ENCODE results near the gene OR2S2. TPM values are rescaled to one million over a fixed set of nuclear protein-coding genes. Genes with fewer than 3 reads are reported as not detected.
A peak's percentile ranks its signal among the peaks of the same experiment; 100 is the strongest.

OR2S2 gene
- total and polyA plus RNA-seq, 7 donors, result not detected

- Histone ChIP-seq H3K36me3 (no peaks in the 10 kb centered on the region), H3K4me1 (peaks cover 0 to 7% (median 1%) of the 10 kb centered on the region in 4 donors), H3K27ac (no peak overlapping the region), H3K9me3 (no peaks in the 10 kb centered on the region), H3K4me3 (no peak overlapping the region), H3K27me3 (no peaks in the 10 kb centered on the region)
- WGBS, 2 donors, result 95% methylated on average over 3 of the region's 3 CpGs
- TF ChIP-seq POLR2A (IDR thresholded peaks at IDR 0.05) (no peak), EP300 (IDR thresholded peaks at IDR 0.05) (no peak), POLR2AphosphoS5 (IDR thresholded peaks at IDR 0.05) (no peak)
- TF ChIP-seq, protein P1, sequence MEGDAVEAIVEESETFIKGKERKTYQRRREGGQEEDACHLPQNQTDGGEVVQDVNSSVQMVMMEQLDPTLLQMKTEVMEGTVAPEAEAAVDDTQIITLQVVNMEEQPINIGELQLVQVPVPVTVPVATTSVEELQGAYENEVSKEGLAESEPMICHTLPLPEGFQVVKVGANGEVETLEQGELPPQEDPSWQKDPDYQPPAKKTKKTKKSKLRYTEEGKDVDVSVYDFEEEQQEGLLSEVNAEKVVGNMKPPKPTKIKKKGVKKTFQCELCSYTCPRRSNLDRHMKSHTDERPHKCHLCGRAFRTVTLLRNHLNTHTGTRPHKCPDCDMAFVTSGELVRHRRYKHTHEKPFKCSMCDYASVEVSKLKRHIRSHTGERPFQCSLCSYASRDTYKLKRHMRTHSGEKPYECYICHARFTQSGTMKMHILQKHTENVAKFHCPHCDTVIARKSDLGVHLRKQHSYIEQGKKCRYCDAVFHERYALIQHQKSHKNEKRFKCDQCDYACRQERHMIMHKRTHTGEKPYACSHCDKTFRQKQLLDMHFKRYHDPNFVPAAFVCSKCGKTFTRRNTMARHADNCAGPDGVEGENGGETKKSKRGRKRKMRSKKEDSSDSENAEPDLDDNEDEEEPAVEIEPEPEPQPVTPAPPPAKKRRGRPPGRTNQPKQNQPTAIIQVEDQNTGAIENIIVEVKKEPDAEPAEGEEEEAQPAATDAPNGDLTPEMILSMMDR (IDR thresholded peaks at IDR 0.05), result no peak
- intact Hi-C loops (cut with DNase I), result no loop called here
- no peak for DNase-seq
Observed at GRCh38 chr9:35930989-35931388, 27.0 kb downstream of the OR2S2 start.

DNA sequence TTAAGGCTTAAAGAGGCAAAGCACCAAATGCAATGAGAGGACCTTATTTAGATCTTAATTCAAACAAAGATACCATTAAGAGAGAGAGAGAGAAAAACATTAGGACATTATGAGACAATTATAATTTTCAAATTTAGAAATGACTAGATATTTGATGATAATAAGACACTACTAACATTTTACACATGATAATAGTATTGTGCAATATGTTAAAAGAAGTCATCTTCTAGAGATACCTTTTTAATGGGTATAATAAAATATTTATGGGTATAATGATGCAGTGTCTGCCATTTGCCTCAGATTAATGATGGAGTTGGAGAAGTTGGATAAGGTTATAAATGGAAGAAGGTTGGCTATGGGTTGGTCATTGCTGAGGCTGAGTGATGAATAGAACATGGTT, 27.4 kb downstream of the OR2S2 start:
- H3K27ac ChIP-seq, result no peak overlapping the region
- DNase-seq, result no peak
- intact Hi-C loops (cut with DNase I), result no loop called here
- H3K4me3 ChIP-seq, result no peak overlapping the region
- TF ChIP-seq POLR2AphosphoS5 (IDR thresholded peaks at IDR 0.05) (no peak), POLR2A (IDR thresholded peaks at IDR 0.05) (no peak)
- peaks cover 0 to 2% (median 0%) of the 10 kb centered on the region in 4 donors for H3K4me1 ChIP-seq
- no peaks in the 10 kb centered on the region for H3K27me3 ChIP-seq
- H3K36me3 ChIP-seq, result no peaks in the 10 kb centered on the region
- H3K9me3 ChIP-seq, result no peaks in the 10 kb centered on the region

GRCh38 chr9:35929453-35929718, 28.6 kb downstream of the OR2S2 start:
- 80 to 88% methylated on average over 6 of the region's 6 CpGs for WGBS, 2 donors
- Histone ChIP-seq H3K36me3 (no peaks in the 10 kb centered on the region), H3K4me3 (no peak overlapping the region), H3K9me3 (no peaks in the 10 kb centered on the region), H3K27ac (no peak overlapping the region), H3K4me1 (peaks cover 0 to 6% (median 4%) of the 10 kb centered on the region in 4 donors), H3K27me3 (no peaks in the 10 kb centered on the region)
- intact Hi-C loops (cut with DNase I), result no loop called here
- TF ChIP-seq POLR2AphosphoS5 (IDR thresholded peaks at IDR 0.05) (no peak), POLR2A (IDR thresholded peaks at IDR 0.05) (no peak), EP300 (IDR thresholded peaks at IDR 0.05) (no peak)
- TF ChIP-seq, protein P1 (IDR thresholded peaks at IDR 0.05), result no peak
- no peak for DNase-seq

GRCh38 chr9:35928591-35929452, 29.1 kb downstream of the OR2S2 start:
- H3K4me1 ChIP-seq, result peaks cover 0 to 12% (median 10%) of the 10 kb centered on the region in 4 donors
- WGBS, 2 donors, result 75 to 86% methylated on average over 9 of the region's 9 CpGs
- H3K9me3 ChIP-seq, result no peaks in the 10 kb centered on the region
- no peak for DNase-seq
- H3K36me3 ChIP-seq, result no peaks in the 10 kb centered on the region
- intact Hi-C loops (cut with DNase I), result no loop called here
- no peak overlapping the region for H3K27ac ChIP-seq
- H3K4me3 ChIP-seq, result no peak overlapping the region
- TF ChIP-seq POLR2A (IDR thresholded peaks at IDR 0.05), result no peak
- TF ChIP-seq, protein P1 (IDR thresholded peaks at IDR 0.05), result no peak
- no peak for TF ChIP-seq EP300 (IDR thresholded peaks at IDR 0.05)
- no peak for TF ChIP-seq POLR2AphosphoS5 (IDR thresholded peaks at IDR 0.05)
- no peaks in the 10 kb centered on the region for H3K27me3 ChIP-seq

DNA sequence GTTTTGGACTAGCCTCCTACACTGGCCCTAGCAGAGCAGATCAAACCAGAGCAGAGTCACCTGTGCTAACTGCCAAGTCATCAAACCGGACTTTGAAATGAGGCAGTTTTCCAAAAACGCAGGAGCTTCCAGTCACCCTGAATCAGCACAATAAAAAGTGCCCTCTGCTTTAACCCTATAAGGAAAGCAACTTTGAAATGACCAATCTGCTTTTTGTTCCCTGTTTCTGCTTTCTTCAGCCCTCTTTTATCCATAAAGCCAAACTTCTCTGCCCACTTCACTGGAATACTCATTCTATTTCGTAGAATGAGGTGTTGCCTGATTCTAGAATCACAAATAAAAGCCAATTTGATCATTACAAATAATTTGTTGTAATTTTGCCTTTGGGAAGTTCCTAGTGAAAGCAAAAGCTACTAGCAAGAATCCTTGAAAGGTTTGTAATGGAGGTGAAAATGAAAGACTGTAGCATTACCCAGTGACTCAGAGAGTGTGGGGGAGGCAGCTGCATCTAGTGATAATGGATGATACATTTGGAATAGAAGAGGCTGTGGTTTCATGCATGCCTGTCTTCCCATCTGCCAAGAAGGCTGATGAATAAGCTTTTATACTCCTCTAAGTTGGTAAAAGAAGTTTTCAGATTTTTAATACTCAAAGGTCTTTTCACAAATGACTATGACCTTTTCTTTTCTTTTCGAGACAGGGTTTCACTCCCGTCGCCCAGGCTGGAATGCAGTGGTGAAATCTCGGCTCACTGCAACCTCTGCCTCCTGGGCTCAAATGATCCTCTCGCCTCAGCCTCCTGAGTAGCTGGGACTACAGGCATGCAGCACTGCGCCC, 33.8 kb downstream of the OR2S2 start:
- peaks cover 0 to 20% (median 15%) of the 10 kb centered on the region in 4 donors for H3K4me1 ChIP-seq
- WGBS, 2 donors, result 64 to 74% methylated on average over 9 of the region's 9 CpGs
- no peaks in the 10 kb centered on the region for H3K9me3 ChIP-seq
- H3K27ac ChIP-seq, result peak overlapping the region; percentile 60 to 79 (median 70)
- intact Hi-C loops (cut with DNase I), result no loop called here
- TF ChIP-seq POLR2A (IDR thresholded peaks at IDR 0.05) (no peak), POLR2AphosphoS5 (IDR thresholded peaks at IDR 0.05) (peak in 1 of 4 donors; percentile 7)
- no peaks in the 10 kb centered on the region for H3K36me3 ChIP-seq
- no peaks in the 10 kb centered on the region for H3K27me3 ChIP-seq
- H3K4me3 ChIP-seq, result no peak overlapping the region
- DNase-seq, result no peak
